Measurements from ENCODE around the gene KRT38. TPM values are rescaled to one million over a fixed set of nuclear protein-coding genes. Genes with fewer than 3 reads are reported as not detected.

The KRT38 gene
- total and polyA plus RNA-seq, 9 donors, result not detected

DNA sequence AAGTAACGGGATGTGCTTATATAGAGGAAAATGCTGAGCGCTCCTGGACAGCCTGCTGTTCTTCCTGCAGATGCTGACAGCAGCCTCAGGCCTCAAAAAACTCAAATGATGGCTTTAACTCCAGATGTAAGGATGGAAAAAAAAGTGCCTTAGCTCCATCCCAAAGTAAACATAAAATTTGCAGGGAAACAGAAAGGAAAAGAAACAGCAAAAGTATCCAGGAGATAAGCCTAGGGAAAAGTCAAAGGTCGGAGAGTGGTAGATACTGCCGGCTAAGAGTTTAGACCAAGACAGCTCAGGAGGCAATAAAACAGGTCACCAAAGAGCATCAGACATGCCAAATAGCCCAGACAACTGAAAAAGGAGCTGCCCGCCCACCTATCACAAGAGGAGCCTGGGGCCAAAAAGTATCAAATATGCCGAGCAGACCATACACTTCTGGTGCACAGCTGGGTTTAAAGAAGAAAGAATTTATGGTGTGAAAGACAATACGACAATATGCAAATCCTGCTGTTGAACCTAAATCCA, 50.3 kb downstream of the KRT38 start:
- intact Hi-C loops (cut with DNase I), result loop anchor here in 1 of 4 donors (10.0 kb wide), 1 partner anchor 486 kb away; no protein-coding TSS in a partner anchor
- Histone ChIP-seq H3K36me3 (no peaks in the 10 kb centered on the region), H3K9me3 (no peaks in the 10 kb centered on the region), H3K4me3 (no peak overlapping the region), H3K4me1 (ENCODE audit: insufficient read depth) (peaks cover 14% of the 10 kb centered on the region), H3K27ac (no peak overlapping the region), H3K27me3 (no peaks in the 10 kb centered on the region)
- TF ChIP-seq POLR2A (IDR thresholded peaks at IDR 0.05), result no peak
- TF ChIP-seq EP300 (IDR thresholded peaks at IDR 0.05), result no peak
- TF ChIP-seq, protein P1, sequence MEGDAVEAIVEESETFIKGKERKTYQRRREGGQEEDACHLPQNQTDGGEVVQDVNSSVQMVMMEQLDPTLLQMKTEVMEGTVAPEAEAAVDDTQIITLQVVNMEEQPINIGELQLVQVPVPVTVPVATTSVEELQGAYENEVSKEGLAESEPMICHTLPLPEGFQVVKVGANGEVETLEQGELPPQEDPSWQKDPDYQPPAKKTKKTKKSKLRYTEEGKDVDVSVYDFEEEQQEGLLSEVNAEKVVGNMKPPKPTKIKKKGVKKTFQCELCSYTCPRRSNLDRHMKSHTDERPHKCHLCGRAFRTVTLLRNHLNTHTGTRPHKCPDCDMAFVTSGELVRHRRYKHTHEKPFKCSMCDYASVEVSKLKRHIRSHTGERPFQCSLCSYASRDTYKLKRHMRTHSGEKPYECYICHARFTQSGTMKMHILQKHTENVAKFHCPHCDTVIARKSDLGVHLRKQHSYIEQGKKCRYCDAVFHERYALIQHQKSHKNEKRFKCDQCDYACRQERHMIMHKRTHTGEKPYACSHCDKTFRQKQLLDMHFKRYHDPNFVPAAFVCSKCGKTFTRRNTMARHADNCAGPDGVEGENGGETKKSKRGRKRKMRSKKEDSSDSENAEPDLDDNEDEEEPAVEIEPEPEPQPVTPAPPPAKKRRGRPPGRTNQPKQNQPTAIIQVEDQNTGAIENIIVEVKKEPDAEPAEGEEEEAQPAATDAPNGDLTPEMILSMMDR (IDR thresholded peaks at IDR 0.05), result no peak
- DNase-seq, result no peak
- WGBS, 3 donors, result 45 to 61% (median 52%) methylated on average over 7 of the region's 7 CpGs

DNA sequence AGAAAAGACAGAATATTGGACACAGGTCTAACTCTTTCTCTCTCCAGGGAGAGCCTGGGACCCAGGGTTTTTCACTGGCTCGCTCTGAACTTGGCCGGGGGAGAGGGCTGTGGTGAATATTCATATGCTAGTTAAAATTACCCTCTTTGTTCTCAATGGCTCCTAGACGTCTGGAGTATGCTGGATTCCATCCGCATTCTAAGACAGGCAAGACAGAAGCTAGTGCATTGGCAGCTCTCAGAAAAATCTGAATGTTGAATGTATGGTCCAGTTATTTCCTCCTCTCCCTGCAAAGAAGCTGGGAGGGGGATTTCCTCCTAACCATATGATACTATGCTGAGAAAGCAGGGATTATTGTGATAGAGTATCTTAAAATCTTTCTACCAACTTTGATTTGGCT, 53.1 kb downstream of the KRT38 start:
- Histone ChIP-seq H3K27ac (no peak overlapping the region), H3K36me3 (no peaks in the 10 kb centered on the region), H3K4me3 (no peak overlapping the region), H3K27me3 (no peaks in the 10 kb centered on the region), H3K9me3 (no peaks in the 10 kb centered on the region), H3K4me1 (ENCODE audit: insufficient read depth) (peaks cover 1% of the 10 kb centered on the region)
- 79 to 82% (median 82%) methylated on average over 4 of the region's 4 CpGs for WGBS, 3 donors
- intact Hi-C loops (cut with DNase I), result no loop called here
- DNase-seq, result no peak
- TF ChIP-seq EP300 (IDR thresholded peaks at IDR 0.05), result no peak
- TF ChIP-seq, protein P1 (IDR thresholded peaks at IDR 0.05), result no peak
- TF ChIP-seq POLR2A (IDR thresholded peaks at IDR 0.05), result no peak

DNA sequence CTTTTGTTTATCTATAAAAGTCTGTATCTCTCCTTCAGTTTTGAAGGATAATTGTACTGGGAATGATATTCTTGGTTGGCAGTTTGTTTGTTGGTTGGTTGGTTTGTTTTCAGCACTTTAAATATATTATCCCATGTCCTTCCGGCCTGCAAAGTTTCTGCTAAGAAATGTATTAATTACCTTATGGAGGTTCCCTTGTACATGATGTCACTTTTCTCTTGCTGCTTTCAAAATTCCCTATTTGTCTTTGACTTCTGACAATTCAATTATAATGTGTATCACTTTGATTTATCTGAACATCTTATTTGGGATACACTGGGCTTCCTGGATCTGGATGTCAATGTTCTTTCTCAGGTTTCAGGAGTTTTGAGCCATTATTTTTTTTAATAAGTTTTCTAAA, 54.6 kb downstream of the KRT38 start:
- Histone ChIP-seq H3K9me3 (no peaks in the 10 kb centered on the region), H3K36me3 (no peaks in the 10 kb centered on the region), H3K4me1 (ENCODE audit: insufficient read depth) (no peaks in the 10 kb centered on the region), H3K27me3 (no peaks in the 10 kb centered on the region), H3K4me3 (no peak overlapping the region), H3K27ac (no peak overlapping the region)
- intact Hi-C loops (cut with DNase I), result no loop called here
- 93 to 97% (median 95%) methylated on average over 1 of the region's 1 CpG for WGBS, 3 donors
- DNase-seq, result no peak
- TF ChIP-seq POLR2A (IDR thresholded peaks at IDR 0.05) (no peak), EP300 (IDR thresholded peaks at IDR 0.05) (no peak)
- TF ChIP-seq, protein P1 (IDR thresholded peaks at IDR 0.05), result no peak

Small RNA genes within 50 kb of the gene (small RNA-seq; reads per million reads assigned to genes)
- not detected for gene RNU2-32P

Other genes with a start within 250 kb of the KRT38 start
- not detected for gene KRTAP9-2, start 214.3 kb downstream of the KRT38 start, total RNA-seq
- not detected for gene KRTAP9-2, start 214.3 kb downstream of the KRT38 start, polyA plus RNA-seq
- not detected for gene KRTAP9-3, start 208.5 kb downstream of the KRT38 start, total RNA-seq
- gene KRTAP9-3, start 208.5 kb downstream of the KRT38 start, polyA plus RNA-seq, result not detected
- not detected for gene KRTAP9-8, start 203.0 kb downstream of the KRT38 start, total RNA-seq
- not detected for gene KRTAP9-8, start 203.0 kb downstream of the KRT38 start, polyA plus RNA-seq
- gene KRTAP9-4, start 191.3 kb downstream of the KRT38 start, total RNA-seq, result not detected
- gene KRTAP9-4, start 191.3 kb downstream of the KRT38 start, polyA plus RNA-seq, result not detected
- not detected for gene KRTAP9-9, start 185.6 kb downstream of the KRT38 start, total RNA-seq
- not detected for gene KRTAP9-9, start 185.6 kb downstream of the KRT38 start, polyA plus RNA-seq
- not detected for gene KRTAP9-6, start 175.6 kb downstream of the KRT38 start, total RNA-seq
- gene KRTAP9-6, start 175.6 kb downstream of the KRT38 start, polyA plus RNA-seq, result not detected
- not detected for gene KRTAP9-7, start 165.3 kb downstream of the KRT38 start, total RNA-seq
- gene KRTAP9-7, start 165.3 kb downstream of the KRT38 start, polyA plus RNA-seq, result not detected
- not detected for gene KRTAP29-1, start 138.1 kb downstream of the KRT38 start, total RNA-seq
- gene KRTAP29-1, start 138.1 kb downstream of the KRT38 start, polyA plus RNA-seq, result not detected
- not detected for gene KRTAP16-1, start 131.7 kb downstream of the KRT38 start, total RNA-seq
- not detected for gene KRTAP16-1, start 131.7 kb downstream of the KRT38 start, polyA plus RNA-seq
- gene KRTAP17-1, start 125.3 kb downstream of the KRT38 start, total RNA-seq, result not detected
- not detected for gene KRTAP17-1, start 125.3 kb downstream of the KRT38 start, polyA plus RNA-seq
- gene KRT33A, start 90.2 kb downstream of the KRT38 start, total RNA-seq, result not detected
- gene KRT33A, start 90.2 kb downstream of the KRT38 start, polyA plus RNA-seq, result not detected
- not detected for gene KRT33B, start 71.2 kb downstream of the KRT38 start, total RNA-seq
- not detected for gene KRT33B, start 71.2 kb downstream of the KRT38 start, polyA plus RNA-seq
- gene KRT34, start 58.7 kb downstream of the KRT38 start, total RNA-seq, result not detected
- not detected for gene KRT34, start 58.7 kb downstream of the KRT38 start, polyA plus RNA-seq
- not detected for gene KRT31, start 43.4 kb downstream of the KRT38 start, total RNA-seq
- not detected for gene KRT31, start 43.4 kb downstream of the KRT38 start, polyA plus RNA-seq
- gene KRT37, start 16.4 kb downstream of the KRT38 start, total RNA-seq, result not detected
- gene KRT37, start 16.4 kb downstream of the KRT38 start, polyA plus RNA-seq, result not detected
- gene KRT32, start 26.4 kb upstream of the KRT38 start, total RNA-seq, result under 1 TPM in 2 of 7 donors, not detected in 5; 0.18 to 0.20 TPM
- under 1 TPM in 1 of 2 donors, not detected in 1; 0.33 TPM for gene KRT32, start 26.4 kb upstream of the KRT38 start, polyA plus RNA-seq
- gene KRT35, start 40.2 kb upstream of the KRT38 start, total RNA-seq, result not detected
- gene KRT35, start 40.2 kb upstream of the KRT38 start, polyA plus RNA-seq, result not detected
- not detected for gene KRT36, start 48.9 kb upstream of the KRT38 start, total RNA-seq
- gene KRT36, start 48.9 kb upstream of the KRT38 start, polyA plus RNA-seq, result under 1 TPM in 1 of 2 donors, not detected in 1; 0.50 TPM
- gene KRT13, start 64.6 kb upstream of the KRT38 start, total RNA-seq, result 1 to 10 TPM in 3 of 7 donors, under 1 TPM in 2, not detected in 2; 0.32 to 3.7 (median 3.2) TPM
- gene KRT13, start 64.6 kb upstream of the KRT38 start, polyA plus RNA-seq, result 1 to 10 TPM in 1 of 2 donors, under 1 TPM in 1; 0.16 to 1.1 TPM
- gene KRT15, start 77.9 kb upstream of the KRT38 start, total RNA-seq, result 1 to 10 TPM in 1 of 7 donors, under 1 TPM in 5, not detected in 1; 0.17 to 9.4 (median 0.46) TPM
- under 1 TPM; 0.11 to 0.22 TPM for gene KRT15, start 77.9 kb upstream of the KRT38 start, polyA plus RNA-seq
- gene KRT19, start 87.3 kb upstream of the KRT38 start, total RNA-seq, result 100 to 1,000 TPM in 4 of 7 donors, 10 to 100 TPM in 3; 68.5 to 653 (median 144) TPM
- 100 to 1,000 TPM in 1 of 2 donors, 10 to 100 TPM in 1; 13.3 to 110 TPM for gene KRT19, start 87.3 kb upstream of the KRT38 start, polyA plus RNA-seq
- gene KRT9, start 131.1 kb upstream of the KRT38 start, total RNA-seq, result not detected
- not detected for gene KRT9, start 131.1 kb upstream of the KRT38 start, polyA plus RNA-seq
- 1 to 10 TPM in 1 of 7 donors, under 1 TPM in 2, not detected in 4; 0.38 to 1.1 (median 0.75) TPM for gene KRT14, start 145.9 kb upstream of the KRT38 start, total RNA-seq
- not detected for gene KRT14, start 145.9 kb upstream of the KRT38 start, polyA plus RNA-seq
- 1 to 10 TPM in 1 of 7 donors, not detected in 6; 1.0 TPM for gene KRT16, start 171.8 kb upstream of the KRT38 start, total RNA-seq
- not detected for gene KRT16, start 171.8 kb upstream of the KRT38 start, polyA plus RNA-seq
- 10 to 100 TPM in 2 of 7 donors, 1 to 10 TPM in 1, under 1 TPM in 2, not detected in 2; 0.42 to 17.8 (median 2.7) TPM for gene KRT17, start 183.6 kb upstream of the KRT38 start, total RNA-seq
- gene KRT17, start 183.6 kb upstream of the KRT38 start, polyA plus RNA-seq, result under 1 TPM in 1 of 2 donors, not detected in 1; 0.29 TPM
- 1,000 to 10,000 TPM in 1 of 7 donors, 100 to 1,000 TPM in 6; 270 to 1,292 (median 813) TPM for gene EIF1, start 247.9 kb upstream of the KRT38 start, total RNA-seq
- gene EIF1, start 247.9 kb upstream of the KRT38 start, polyA plus RNA-seq, result 1,000 to 10,000 TPM in 1 of 2 donors, 100 to 1,000 TPM in 1; 641 to 1,340 TPM

All from ovary (tissue), 9 donors.